GM23248 (cell line): ENCODE measurements around the gene VANGL2. TPM values are rescaled to one million over a fixed set of nuclear protein-coding genes. Genes with fewer than 3 reads are reported as not detected.

Experiments used
- DNase-seq: peaks from one replicate; pipeline ENCODE4 v3.0.0-alpha.2; 2015
- H2AFZ ChIP-seq: fragments of 200-600 bp; sonication (generic); 2 replicates; pipeline ENCODE4 v1.6.1; 2016; ENCODE audit warnings: antibody characterized with exemption
- H3F3A ChIP-seq: fragments of 200-600 bp; sonication (generic); 2 replicates; pipeline ENCODE4 v1.6.1; 2016; ENCODE audit warnings: mild to moderate bottlenecking, antibody characterized with exemption, mixed run types; ENCODE audit not compliant: insufficient read depth
- H3K27ac ChIP-seq: fragments of 200-600 bp; sonication (generic); 2 replicates; pipeline ENCODE4 v1.5.1; 2016; ENCODE audit warnings: mild to moderate bottlenecking
- H3K27me3 ChIP-seq: fragments of 200-600 bp; sonication (generic); replicated peaks from 2 replicates; pipeline ENCODE4 v1.6.1; 2016; ENCODE audit warnings: mild to moderate bottlenecking; ENCODE audit not compliant: insufficient read depth
- H3K36me3 ChIP-seq: fragments of 200-600 bp; sonication (generic); 2 replicates; pipeline ENCODE4 v1.6.1; 2016; ENCODE audit warnings: low read depth, mild to moderate bottlenecking
- H3K4me1 ChIP-seq: fragments of 200-600 bp; sonication (generic); 2 replicates; pipeline ENCODE4 v1.6.1; 2016; ENCODE audit warnings: mild to moderate bottlenecking; ENCODE audit not compliant: insufficient read depth
- H3K4me2 ChIP-seq: fragments of 200-600 bp; sonication (generic); one replicate; pipeline ENCODE4 v1.6.1; 2016; ENCODE audit warnings: mild to moderate bottlenecking; ENCODE audit not compliant: unreplicated experiment
- H3K4me3 ChIP-seq: fragments of 200-600 bp; sonication (generic); 2 replicates; pipeline ENCODE4 v1.5.1; 2016; ENCODE audit warnings: mild to moderate bottlenecking
- H3K79me2 ChIP-seq: fragments of 200-600 bp; sonication (generic); 2 replicates; pipeline ENCODE4 v1.6.1; 2016; ENCODE audit warnings: mild to moderate bottlenecking; ENCODE audit not compliant: insufficient read depth
- H3K9ac ChIP-seq: fragments of 200-600 bp; sonication (generic); 2 replicates; pipeline ENCODE4 v1.6.1; 2016; ENCODE audit warnings: mild to moderate bottlenecking
- H3K9me2 ChIP-seq: fragments of 200-600 bp; sonication (generic); 2 replicates; pipeline ENCODE4 v1.6.1; 2016; ENCODE audit warnings: mixed run types, mild to moderate bottlenecking, moderate library complexity; ENCODE audit not compliant: insufficient read depth
- H3K9me3 ChIP-seq: fragments of 200-600 bp; sonication (generic); one replicate; pipeline ENCODE4 v1.6.1; 2017; ENCODE audit warnings: low read depth
- H4K20me1 ChIP-seq: fragments of 200-600 bp; sonication (generic); 2 replicates; pipeline ENCODE4 v1.6.0; 2016; ENCODE audit not compliant: insufficient read depth
- EZH2 ChIP-seq: fragments of 200-600 bp; sonication (generic); IDR thresholded peaks from 2 replicates; pipeline ENCODE4 v1.6.1; 2018; ENCODE audit warnings: antibody characterized with exemption, mild to moderate bottlenecking; ENCODE audit not compliant: insufficient read depth, poor library complexity, severe bottlenecking
- EZH2phosphoT487 ChIP-seq: fragments of 200-600 bp; sonication (generic); IDR thresholded peaks from 2 replicates; pipeline ENCODE4 v1.6.1; 2018; ENCODE audit warnings: antibody characterized with exemption, moderate library complexity, mild to moderate bottlenecking, low read depth; ENCODE audit not compliant: insufficient read depth
- WGBS, 2 experiments: methylation state at CpG; one replicate each; pipeline ENCODE4 v1.1.6; 2015 to 2017; ENCODE audit warnings: low lambda C conversion rate in 2 of 2, low coverage in 1 of 2; ENCODE audit errors: missing lambda C conversion rate in 2 of 2; 5-methylcytosine and 5-hydroxymethylcytosine counted together
- in situ Hi-C: fragments of 300-500 bp; cut with MboI; formaldehyde crosslinking; loops from 2 replicates; pipeline ENCODE4 v1.15.0; 2020
- polyA plus RNA-seq: library from polyadenylated mRNA; unstranded; fragments of >200 nt; fragmentation: Nextera tagmentation; extraction: Ambion mirVana; gene quantifications from 2 replicates; pipeline ENCODE4 v1.2.1, GENCODE V29; 2016
- total RNA-seq: library from RNA; depleted of rRNA; stranded (reverse); fragments of >200 nt; shearing (Covaris generic); gene quantifications from 2 replicates; pipeline ENCODE4 v1.2.3, GENCODE V29; 2014

Gene VANGL2
- total and polyA plus RNA-seq, 2 experiments from 2014 or later = not detected

- no peaks in the 10 kb centered on the region for H3K36me3 ChIP-seq
- H3K27ac ChIP-seq = no peak overlapping the region
- peaks cover 9% of the 10 kb centered on the region for H3K4me1 ChIP-seq
- in situ Hi-C loops = no loop called here
- no peaks in the 10 kb centered on the region for H3K9me3 ChIP-seq
- no peak overlapping the region for H3K4me3 ChIP-seq
- H3K79me2 ChIP-seq = no peaks in the 10 kb centered on the region
- H3K4me2 ChIP-seq = no peak overlapping the region
- H2AFZ ChIP-seq = no peak overlapping the region
- no peaks in the 10 kb centered on the region for H3K9me2 ChIP-seq
- H3F3A ChIP-seq = no peaks in the 10 kb centered on the region
- no peak for DNase-seq
- H3K9ac ChIP-seq = no peak overlapping the region
- no peaks in the 10 kb centered on the region for H4K20me1 ChIP-seq
- no peak for TF ChIP-seq EZH2
- TF ChIP-seq EZH2phosphoT487 = no peak
- H3K27me3 ChIP-seq = no peaks in the 10 kb centered on the region
These were observed 29.1 kb upstream of the VANGL2 start for GRCh38 chr1:160371346-160371631.

- WGBS, 2 experiments = 62 to 66% methylated on average over 4 of the region's 4 CpGs
- Histone ChIP-seq H3F3A (0 out of 2 replicates have a peak, but pooled peaks cover under 1% of the 10 kb centered on the region), H3K27me3 (no peaks in the 10 kb centered on the region), H3K9me3 (no peaks in the 10 kb centered on the region), H4K20me1 (no peaks in the 10 kb centered on the region), H3K4me1 (peaks cover 11% of the 10 kb centered on the region), H3K27ac (no peak overlapping the region), H3K79me2 (no peaks in the 10 kb centered on the region), H3K36me3 (no peaks in the 10 kb centered on the region), H2AFZ (no peak overlapping the region), H3K9ac (no peak overlapping the region), H3K4me3 (no peak overlapping the region), H3K9me2 (no peaks in the 10 kb centered on the region), H3K4me2 (no peak overlapping the region)
- no peak for DNase-seq
- in situ Hi-C loops = no loop called here
- TF ChIP-seq EZH2phosphoT487 = no peak
- no peak for TF ChIP-seq EZH2
These were observed 28.6 kb upstream of the VANGL2 start for GRCh38 chr1:160371756-160372155.

GRCh38 chr1:160373696-160374095 is 26.7 kb upstream of the VANGL2 start:
- Histone ChIP-seq H2AFZ (no peak overlapping the region), H3K4me1 (peaks cover 23% of the 10 kb centered on the region), H3K4me3 (no peak overlapping the region), H3K9me3 (no peaks in the 10 kb centered on the region), H3K9me2 (no peaks in the 10 kb centered on the region), H3K27ac (no peak overlapping the region), H3K9ac (no peak overlapping the region), H3K27me3 (no peaks in the 10 kb centered on the region), H3F3A (peaks cover 12% of the 10 kb centered on the region), H3K36me3 (no peaks in the 10 kb centered on the region), H3K79me2 (no peaks in the 10 kb centered on the region), H4K20me1 (no peaks in the 10 kb centered on the region), H3K4me2 (no peak overlapping the region)
- 72 to 80% methylated on average over 4 of the region's 4 CpGs for WGBS, 2 experiments
- in situ Hi-C loops = no loop called here
- no peak for TF ChIP-seq EZH2phosphoT487
- TF ChIP-seq EZH2 = no peak
- peak; percentile 42 for DNase-seq

- no peak overlapping the region for H2AFZ ChIP-seq
- 57 to 65% methylated on average over 6 of the region's 6 CpGs for WGBS, 2 experiments
- in situ Hi-C loops = no loop called here
These were observed 25.9 kb upstream of the VANGL2 start for GRCh38 chr1:160374306-160375110.

More at GRCh38 chr1:160374306-160375110, 25.9 kb upstream of the VANGL2 start:
- no peaks in the 10 kb centered on the region for H3K9me3 ChIP-seq
- H3F3A ChIP-seq = peaks cover 12% of the 10 kb centered on the region
- DNase-seq = peak; percentile 12
- peaks cover 23% of the 10 kb centered on the region for H3K4me1 ChIP-seq
- H3K27me3 ChIP-seq = no peaks in the 10 kb centered on the region
- H3K27ac ChIP-seq = no peak overlapping the region
- no peaks in the 10 kb centered on the region for H3K36me3 ChIP-seq
- no peak overlapping the region for H3K9ac ChIP-seq
- no peak overlapping the region for H3K4me3 ChIP-seq
- no peaks in the 10 kb centered on the region for H3K79me2 ChIP-seq
- no peak for TF ChIP-seq EZH2phosphoT487
- no peak for TF ChIP-seq EZH2
- H3K9me2 ChIP-seq = no peaks in the 10 kb centered on the region
- H4K20me1 ChIP-seq = no peaks in the 10 kb centered on the region
- no peak overlapping the region for H3K4me2 ChIP-seq
